Measurements from ENCODE around the gene AIFM2. TPM values are rescaled to one million over a fixed set of nuclear protein-coding genes. Genes with fewer than 3 reads are reported as not detected.
"Not testable (repeated sequence)": the region's sequence is repeated elsewhere in the genome, so short reads cannot be mapped to it uniquely, and the experiment has no call there.

Gene AIFM2
- total RNA-seq, 1 donor from 2014 or later, result 5.9 TPM

GRCh38 chr10:70123817-70124216 lies 8.8 kb downstream of the AIFM2 start:
- no peak for DNase-seq (ENCODE audit: low read depth, low spot score)

- not testable (repeated sequence) for DNase-seq (ENCODE audit: low read depth, low spot score)
Measured at GRCh38 chr10:70123166-70123565, 9.5 kb downstream of the AIFM2 start.

GRCh38 chr10:70122742-70123141 lies 9.9 kb downstream of the AIFM2 start:
- DNase-seq (ENCODE audit: low read depth, low spot score), result no peak

DNA sequence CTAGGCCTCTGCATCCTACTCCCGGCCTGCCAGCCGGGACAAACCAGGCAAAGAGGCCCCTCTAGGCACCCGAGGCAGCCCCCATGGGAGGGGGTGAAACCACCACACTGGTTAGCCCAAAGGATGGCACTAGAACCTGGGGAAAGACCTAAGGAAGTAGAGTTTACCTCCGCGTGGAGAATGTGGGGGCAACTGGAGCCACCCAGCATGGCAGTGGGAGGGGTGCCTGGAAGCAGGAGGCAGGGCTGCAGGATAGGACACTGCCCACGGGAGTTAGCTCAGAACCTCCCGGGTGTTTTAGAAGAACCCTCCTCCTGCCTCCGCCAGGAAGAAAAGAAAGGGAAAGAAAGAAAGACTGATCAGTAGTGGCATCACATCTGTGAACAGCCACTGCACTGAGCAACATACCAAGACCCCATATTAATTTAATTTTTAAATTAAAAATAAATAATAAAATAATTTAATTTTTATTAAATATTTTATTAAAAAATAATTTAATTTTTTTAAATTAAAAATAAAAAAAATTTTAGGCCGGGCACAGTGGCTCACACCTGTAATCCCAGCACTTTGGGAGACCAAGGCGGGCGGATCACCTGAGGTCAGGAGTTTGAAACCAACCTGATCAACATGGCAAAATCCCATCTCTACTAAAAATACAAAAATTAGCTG lies 11.2 kb downstream of the AIFM2 start:
- DNase-seq (ENCODE audit: low read depth, low spot score), result no peak

DNA sequence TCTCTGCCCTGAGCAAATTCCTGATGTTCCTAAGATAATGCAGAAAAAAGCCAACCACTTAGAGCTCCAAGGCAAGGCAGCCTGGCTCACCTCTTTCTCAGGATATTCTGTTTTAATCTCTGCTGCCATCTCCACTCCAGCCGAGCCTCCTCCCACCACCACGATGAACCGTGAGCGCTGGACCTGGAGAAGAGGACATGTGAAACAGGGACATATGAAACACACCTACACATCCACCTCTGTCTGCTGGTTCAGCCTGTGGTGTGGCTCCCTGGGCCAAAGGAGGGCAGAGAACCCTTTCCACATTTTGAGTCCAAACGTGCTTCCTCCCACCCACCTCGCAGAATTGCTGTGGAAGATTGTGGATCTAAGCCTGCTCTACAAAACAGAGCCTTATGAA lies 12.2 kb downstream of the AIFM2 start:
- DNase-seq (ENCODE audit: low read depth, low spot score), result no peak

DNA sequence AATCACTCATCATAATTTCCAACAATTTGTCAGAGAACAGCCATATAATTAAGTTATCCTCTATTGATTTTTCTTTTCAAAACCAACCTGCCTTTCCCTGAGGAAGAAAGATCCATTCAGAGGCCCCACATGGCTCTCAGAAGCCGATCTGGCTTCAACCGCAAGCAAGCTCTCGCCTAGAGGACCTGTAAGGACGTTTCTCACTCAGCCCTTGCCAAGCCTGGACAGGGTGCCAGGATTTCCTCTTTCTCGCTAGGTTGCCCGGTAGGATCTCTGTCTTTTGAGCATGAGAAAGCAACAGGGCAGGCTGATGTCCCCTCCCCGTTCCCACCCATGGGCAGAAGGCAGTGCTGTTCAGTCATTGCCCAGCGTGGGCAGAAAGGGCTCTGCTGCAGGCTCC lies 13.0 kb downstream of the AIFM2 start:
- DNase-seq (ENCODE audit: low read depth, low spot score), result no peak

- no peak for DNase-seq (ENCODE audit: low read depth, low spot score)
Measured at GRCh38 chr10:70119197-70119596, 13.4 kb downstream of the AIFM2 start.

GRCh38 chr10:70118196-70118595 lies 14.4 kb downstream of the AIFM2 start:
- DNase-seq (ENCODE audit: low read depth, low spot score), result no peak

- DNase-seq (ENCODE audit: low read depth, low spot score), result no peak
Measured at GRCh38 chr10:70117646-70118045, 15.0 kb downstream of the AIFM2 start.

- no peak for DNase-seq (ENCODE audit: low read depth, low spot score)
Measured at GRCh38 chr10:70115948-70116682, 16.5 kb downstream of the AIFM2 start.

DNA sequence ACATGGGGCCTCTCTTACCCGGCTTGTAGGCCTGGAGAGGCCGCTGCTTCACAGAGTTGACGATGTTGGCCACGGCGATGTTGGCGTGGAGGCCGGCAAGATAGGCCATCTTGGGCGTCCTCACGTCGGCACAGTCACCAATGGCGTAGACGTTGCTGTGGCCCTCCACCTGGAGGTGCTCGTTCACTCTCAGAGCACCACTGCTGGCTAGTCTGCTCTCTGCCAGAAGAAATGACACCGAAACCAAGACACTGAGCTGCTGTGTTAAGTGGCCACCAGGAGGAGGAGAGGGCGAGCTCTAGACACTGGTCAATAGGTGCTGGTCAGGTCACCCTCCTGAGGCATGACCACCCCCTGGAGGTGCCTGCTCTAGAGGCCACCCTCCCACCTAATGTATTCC lies 17.7 kb downstream of the AIFM2 start:
- DNase-seq (ENCODE audit: low read depth, low spot score), result no peak

DNA sequence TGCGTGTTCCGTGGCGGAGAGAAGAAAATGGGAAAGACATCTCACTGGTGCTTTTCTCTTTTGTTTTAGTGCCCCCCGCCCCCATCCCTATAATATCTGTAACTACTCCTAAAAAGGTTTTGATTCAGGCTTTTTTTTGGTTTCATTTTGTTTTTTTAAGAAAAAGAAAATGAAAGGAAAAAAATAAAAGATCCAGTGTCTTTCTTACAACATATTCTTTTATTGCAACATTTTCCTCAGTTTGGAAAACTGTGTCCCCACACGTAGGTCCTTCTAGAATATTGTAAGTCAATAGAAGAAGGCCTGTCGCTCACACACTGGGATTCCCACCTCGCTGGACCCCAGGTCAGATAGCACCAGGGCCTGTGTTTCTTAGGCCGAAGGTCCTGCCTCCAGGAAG lies 20.6 kb downstream of the AIFM2 start:
- no peak for DNase-seq (ENCODE audit: low read depth, low spot score)

DNA sequence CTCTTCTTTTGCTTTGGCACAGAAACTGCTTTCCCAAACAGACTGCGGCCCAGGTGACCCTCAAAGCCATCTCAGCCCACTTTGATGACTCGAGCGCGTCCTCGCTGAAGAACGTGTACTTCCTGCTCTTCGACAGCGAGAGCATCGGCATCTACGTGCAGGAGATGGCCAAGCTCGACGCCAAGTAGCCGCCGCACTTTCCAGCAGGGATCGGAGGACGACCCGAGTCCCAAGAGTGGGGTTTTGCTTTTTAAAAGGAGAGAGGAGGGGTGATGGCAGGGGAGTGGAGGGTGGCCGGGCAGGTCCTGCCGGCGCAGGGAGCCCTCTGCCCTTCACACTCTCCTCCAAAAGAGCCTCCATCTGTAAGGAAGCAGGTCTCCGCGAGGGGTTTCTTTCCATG lies 21.1 kb downstream of the AIFM2 start:
- DNase-seq (ENCODE audit: low read depth, low spot score), result no peak

DNA sequence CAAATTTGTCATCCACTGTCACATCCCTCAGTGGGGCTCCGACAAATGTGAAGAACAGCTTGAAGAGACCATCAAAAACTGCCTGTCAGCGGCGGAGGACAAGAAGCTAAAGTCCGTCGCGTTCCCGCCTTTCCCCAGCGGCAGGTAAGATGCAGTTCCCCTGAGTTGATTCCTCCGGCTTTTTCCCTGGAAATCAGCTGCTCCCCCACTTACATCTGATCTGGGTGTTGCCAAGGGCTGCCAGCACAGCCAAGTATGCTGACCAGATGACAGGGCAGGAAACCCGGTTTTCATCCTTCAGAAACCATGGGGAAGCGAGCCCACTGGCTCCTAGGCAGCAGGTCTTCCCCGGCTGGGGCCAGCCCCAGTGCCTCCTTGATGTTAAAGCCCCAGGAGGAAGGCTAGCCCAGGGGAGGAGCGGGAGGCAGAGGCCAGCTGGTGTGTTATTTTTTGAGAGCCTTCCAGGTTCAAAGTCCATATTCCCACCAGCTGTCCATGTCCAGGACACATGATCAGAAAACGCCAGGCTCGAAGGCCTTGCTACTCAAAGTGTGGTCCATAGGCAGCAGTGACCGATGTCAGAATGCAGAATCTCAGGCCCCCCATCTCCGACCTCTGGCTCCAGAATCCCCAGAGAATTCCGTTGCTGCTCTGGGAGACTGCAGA lies 23.4 kb downstream of the AIFM2 start:
- DNase-seq (ENCODE audit: low read depth, low spot score), result no peak

GRCh38 chr10:70106958-70107791 lies 25.4 kb downstream of the AIFM2 start:
- no peak for DNase-seq (ENCODE audit: low read depth, low spot score)

- no peak for DNase-seq (ENCODE audit: low read depth, low spot score)
Measured at GRCh38 chr10:70101668-70102067, 31.0 kb downstream of the AIFM2 start.

- not testable (repeated sequence) for DNase-seq (ENCODE audit: low read depth, low spot score)
Measured at GRCh38 chr10:70101068-70101562, 31.5 kb downstream of the AIFM2 start.

DNA sequence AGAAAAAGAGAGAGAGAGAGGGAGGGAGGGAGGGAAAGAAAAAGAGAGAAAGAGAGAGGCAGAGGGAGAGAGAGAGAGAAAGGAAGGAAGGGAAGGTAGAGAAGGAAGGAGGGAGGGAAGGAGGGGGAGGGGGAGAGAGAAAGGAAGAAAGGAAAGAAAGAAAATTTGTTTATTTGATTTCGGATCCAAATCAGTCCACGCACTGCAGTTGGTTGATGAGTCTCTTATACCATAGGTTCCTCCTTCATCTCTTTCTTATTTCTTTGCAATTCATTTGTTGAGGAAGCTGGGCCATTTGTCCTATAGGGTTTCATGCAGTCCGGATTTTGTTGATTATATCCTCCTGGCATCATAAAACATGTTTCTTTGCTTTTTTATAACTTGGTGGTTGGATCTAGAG lies 34.4 kb downstream of the AIFM2 start:
- DNase-seq (ENCODE audit: low read depth, low spot score), result no peak

GRCh38 chr10:70097459-70097858 lies 35.2 kb downstream of the AIFM2 start:
- DNase-seq (ENCODE audit: low read depth, low spot score), result no peak

GRCh38 chr10:70096705-70097420 lies 35.8 kb downstream of the AIFM2 start:
- DNase-seq (ENCODE audit: low read depth, low spot score), result no peak
